HG02840 (cell line): ENCODE data around the gene PHF1.
"Not testable (repeated sequence)": the region's sequence is repeated elsewhere in the genome, so short reads cannot be mapped to it uniquely, and the experiment has no call there.

Experiments
- ATAC-seq: cut with Tn5 transposase; IDR thresholded peaks from one replicate; pipeline ENCODE4 v1.9.1; 2021; ENCODE audit warnings: mild to moderate bottlenecking, moderate library complexity, moderate number of reproducible peaks; ENCODE audit not compliant: unreplicated experiment, low FRiP score

PHF1 gene

DNA sequence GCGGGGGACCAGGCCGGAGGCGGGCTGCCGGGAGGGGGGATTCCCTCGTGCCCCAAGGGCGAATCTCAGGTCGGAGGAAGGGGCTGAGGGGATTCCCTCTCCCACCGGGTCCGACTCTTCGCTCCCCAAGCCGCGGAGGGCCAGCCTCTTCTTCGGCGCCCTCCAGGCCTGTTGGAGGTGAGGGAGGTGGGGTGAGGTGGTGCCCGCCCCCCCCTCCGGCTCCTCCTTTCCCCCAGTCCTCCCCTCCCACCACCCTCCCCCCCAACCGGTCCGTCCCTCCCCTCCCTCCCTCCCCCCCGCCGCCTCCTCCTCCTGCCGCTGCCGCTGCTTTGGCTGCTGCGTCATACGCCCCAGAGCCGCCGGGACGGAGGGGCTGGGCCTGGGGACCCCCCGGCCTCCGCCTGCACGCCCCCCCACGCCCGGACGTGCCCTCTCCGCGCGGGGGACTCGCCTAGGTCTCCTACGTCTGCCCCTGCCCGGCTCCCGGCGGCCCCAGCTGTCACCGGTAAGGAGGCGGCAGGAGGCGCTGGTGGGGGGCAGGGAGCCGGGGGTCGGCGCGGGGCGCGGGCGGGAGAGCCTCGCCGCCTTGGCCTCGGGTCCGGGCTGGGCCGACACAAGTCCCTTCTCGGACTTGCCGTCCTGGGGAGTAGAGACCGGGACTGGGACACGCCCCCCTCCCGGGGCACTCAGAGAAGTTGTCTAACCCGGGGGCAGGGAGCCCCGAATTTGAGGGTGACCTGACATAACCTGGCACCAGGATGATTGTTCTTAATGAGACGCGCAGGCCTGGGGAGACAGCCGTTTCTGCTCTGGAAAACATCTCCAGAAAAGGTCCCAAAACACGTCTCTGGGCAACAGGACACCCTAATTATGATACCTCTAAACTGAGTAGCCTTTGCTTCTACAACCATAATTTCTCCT, at the start of gene PHF1:
Gene PHF1 (plus strand): TSS at position 304 of the 921 bp plus-strand sequence. CDS start 1,250 bp downstream, outside the sequence.
- ATAC-seq = peak; percentile 43

- not testable (repeated sequence) for ATAC-seq
Observed at GRCh38 chr6:33363486-33363885, 47.3 kb upstream of the PHF1 start.

GRCh38 chr6:33364475-33365205, 46.2 kb upstream of the PHF1 start:
- not testable (repeated sequence) for ATAC-seq

DNA sequence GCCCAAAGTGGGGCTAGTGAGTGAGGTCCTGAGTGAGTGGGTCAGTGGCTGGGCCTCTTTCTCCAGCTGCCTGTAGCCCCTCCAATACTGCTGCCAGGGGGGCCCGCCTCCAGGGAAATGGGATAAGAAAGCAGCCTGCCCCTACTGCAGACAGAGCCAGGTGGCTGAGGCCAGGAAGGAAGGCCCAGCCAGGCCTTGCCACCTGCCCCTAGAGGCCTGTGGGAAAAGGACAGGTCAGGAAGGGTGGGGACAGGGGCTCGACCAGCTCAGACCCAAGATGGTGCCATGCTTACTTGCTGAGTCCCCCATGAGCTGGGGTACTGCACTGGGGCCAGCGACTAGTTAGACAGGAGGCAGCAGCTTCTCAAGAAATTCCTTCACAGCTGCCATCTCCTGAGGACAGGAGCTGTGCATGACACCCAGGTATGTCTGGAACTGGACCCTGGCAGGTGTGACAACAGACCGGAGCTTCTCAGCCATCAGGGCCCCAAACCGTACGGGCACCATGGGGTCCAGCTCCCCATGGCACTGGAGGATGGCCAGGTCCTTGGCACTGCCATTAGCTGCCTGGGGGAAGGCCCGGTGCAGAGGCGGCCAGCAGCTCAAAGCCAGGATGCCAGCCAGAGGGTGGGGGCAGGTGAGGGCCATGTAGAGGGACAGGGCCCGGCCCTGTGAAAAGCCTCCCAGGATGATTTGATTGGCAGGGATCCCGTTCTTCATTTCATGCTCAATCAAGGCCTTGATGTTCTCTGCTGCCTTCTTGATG, 45.4 kb upstream of the PHF1 start:
- ATAC-seq = not testable (repeated sequence)

GRCh38 chr6:33367009-33367714, 43.7 kb upstream of the PHF1 start:
- no peak for ATAC-seq

DNA sequence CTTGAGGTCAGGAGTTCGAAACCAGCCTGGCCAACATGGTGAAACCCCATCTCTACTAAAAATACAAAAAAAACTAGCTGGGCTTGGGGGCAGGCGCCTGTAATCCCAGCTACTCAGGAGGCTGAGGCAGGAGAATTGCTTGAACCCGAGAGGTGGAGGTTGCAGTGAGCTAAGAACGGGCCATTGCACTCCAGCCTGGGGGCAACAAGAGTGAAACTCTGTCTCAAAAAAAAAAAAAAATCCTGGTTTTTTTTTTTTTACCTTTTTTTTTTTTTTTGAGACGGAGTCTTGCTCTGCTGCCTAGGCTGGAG, 43.1 kb upstream of the PHF1 start:
- not testable (repeated sequence) for ATAC-seq

DNA sequence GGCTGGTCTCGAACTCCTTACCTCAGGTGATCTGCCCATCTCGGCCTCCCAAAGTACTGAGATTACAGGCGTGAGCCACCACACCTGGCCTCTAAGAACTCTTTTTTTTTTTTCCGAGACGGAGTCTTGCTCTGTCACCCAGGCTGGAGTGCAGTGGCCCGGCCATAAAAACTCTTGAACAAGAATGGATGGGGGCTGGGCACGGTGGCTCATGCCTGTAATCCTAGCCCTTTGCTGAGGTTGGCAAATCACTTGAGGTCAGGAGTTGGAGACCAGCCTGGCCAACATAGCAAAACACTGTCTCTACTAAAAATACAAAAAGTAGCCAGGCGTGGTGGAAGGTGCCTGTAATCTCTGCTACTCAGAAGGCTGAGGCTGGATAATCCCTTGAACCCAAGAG, 38.9 kb upstream of the PHF1 start:
- ATAC-seq = not testable (repeated sequence)

DNA sequence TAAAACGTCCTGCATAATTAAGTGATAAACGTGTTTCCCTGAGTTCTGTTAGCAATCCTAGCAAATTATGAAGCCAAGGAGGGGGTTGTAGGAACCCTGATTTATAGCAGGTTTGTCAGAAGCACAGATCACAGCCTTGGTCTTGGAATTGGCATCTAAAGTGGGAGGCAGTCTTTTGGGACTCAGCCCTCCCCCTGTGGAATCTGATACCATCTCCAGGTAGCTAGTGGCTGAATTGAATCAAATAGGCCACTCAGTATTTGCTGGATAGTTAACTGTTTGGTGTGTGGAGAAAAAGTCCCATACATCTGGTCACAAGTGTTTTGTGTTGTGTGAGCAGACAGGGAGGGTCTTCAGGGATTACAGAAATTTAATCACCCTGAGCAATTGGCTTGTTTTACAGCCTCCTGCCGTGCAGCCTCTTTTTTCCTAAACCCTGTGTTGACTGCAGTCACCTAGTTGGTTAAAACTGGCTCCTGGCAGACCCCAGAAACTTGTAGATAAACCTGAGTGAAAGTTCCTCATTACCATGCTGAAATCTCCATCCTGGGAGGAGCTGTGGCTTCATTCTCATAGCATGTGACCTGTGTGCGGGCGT, 38.2 kb upstream of the PHF1 start:
- ATAC-seq = no peak

DNA sequence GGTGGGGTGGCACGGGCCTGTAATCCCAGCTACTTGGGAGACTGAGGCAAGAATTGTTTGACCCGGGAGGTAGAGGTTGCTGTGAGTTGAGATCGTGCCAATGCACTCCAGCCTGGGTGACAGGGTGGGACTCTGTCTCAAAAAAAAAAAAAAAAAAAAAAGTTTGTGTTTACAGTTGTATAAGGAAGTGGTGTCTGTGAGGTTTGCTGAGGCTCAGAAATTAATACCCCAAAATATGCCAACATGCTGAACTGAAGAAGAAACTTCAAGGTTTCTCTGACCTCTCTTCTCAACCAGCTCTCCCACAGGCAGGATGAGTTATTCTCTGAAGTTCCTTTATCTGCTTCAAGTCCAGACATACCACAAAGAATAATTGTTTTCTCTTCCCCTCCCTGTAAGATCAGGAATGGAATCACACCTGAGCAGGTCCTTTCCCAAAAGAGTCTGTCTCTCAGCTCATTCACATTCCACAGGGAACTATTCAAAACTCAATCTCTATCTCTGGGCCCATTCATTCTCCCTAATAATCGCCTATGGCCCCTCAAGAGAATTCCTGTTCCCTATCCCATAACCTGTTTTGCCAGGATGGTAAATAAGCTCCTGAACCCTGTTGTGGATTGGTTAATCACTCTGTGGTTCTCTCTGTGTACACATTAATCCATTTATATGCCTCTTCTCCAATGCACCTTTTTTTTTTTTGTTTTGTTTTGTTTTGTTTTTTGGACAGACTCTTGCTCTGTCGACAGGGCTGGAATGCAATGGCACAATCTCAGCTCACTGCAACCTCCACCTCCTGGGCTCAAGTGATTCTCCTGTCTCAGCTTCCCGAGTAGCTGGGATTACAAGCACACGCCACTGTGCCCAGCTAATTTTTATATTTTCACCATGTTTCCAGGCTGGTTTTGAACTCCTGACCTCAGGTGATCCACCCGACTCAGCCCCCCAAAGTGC, 36.6 kb upstream of the PHF1 start:
- ATAC-seq = no peak

- ATAC-seq = no peak
Observed at GRCh38 chr6:33375143-33375671, 35.6 kb upstream of the PHF1 start.

DNA sequence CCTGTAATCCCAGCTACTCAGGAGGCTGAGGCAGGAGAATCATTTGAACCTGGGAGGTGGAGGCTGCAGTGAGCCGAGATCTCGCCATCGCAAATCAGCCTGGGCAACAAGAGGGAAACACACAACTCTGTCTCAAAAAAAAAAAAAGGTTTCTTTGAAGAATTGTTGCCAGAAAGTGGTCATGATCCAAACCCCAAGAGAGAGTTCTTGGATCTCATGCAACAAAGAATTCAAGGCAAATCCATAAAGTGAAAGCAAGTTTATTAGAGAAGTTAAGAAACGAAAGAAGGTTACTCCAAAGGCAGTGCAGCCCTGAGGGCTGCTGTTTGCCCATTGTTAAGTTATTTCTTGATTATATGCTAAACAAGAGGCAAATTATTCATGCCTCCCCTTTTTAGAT, 33.6 kb upstream of the PHF1 start:
- no peak for ATAC-seq

DNA sequence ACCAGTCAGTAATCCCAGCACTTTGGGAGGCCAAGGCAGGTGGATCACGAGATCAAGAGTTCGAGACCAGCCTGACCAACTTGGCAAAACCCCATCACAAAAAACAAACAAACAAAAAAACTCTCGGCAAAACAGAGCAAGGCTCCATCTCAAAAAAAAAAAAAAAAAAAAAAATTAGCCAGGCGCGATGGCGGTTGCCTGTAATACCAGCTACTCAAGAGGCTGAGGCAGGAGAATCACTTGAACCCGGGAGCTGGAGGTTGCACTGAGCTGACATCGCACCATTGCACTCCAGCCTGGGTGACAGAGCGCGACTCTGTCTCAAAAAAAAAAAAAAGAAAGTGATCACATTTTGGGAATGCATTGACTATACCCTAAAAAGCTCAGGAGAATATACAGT, 31.6 kb upstream of the PHF1 start:
- ATAC-seq = not testable (repeated sequence)

DNA sequence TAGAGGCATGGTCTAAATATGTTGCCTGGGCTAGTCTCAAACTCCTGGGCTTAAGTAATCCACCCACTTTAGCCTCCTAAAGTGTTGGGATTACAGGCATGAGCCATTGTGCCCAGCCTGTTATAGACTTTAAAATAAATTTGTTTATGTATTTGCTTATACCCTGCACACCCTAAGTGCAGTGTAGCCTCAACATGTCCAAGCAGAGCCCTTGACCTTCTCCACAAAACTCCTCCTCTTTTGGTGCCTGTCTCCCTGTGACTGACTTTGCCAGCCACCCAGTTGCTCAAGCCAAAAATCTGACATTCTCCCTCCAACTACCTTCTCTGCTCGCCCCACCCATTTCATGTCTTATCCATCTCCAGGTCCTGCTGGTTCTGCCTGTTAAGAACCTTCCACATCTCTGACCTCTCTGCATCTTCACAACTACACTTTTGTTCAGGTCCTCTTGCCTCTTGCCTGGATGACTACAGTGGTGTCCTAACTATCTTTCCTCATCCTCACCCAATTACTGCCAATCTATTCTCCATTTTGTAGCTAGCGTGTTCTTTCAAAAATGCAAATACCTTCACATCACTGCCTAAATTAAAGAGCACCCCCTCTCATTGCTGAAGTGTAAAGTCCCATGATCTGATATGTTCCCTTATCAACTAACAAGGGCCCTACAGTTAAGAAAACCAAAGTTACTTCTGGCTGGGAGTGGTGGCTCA, 30.4 kb upstream of the PHF1 start:
- ATAC-seq = no peak

DNA sequence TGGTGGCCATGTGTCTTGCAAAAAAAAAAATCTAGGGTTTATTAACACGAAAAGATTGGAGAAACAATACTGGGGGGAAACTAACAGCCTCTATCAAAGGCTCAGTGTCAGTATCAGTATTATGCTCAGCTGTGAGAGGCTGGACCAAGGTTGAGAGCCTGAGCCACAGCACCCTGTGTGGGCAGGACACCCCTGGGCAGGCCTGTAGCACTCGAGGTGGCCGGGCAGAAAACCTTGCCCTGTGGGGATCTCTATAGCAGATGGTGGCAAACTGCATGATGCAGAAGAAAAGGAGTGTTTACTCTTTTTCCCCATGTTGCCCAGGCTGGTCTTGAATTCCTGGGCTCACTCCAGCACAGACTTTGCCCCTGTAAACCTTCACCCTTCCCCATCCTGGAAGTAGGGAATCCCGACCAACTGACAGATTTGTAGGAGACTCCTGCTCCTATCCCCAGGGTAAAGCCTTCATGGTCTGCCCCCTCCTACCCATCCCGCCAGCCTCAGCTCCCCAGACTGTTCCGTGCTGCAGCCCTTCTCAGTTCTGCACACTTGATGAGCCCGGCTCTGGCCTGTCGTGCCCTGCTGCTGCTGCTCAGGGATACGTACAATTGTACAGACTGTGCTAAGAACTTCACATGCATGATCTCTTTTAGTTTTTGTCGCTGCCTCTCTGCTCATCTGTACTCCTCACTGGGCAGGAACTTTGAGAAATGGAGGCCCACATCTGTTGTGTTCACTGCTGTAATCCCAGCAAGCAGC, 27.2 kb upstream of the PHF1 start:
- ATAC-seq = no peak

DNA sequence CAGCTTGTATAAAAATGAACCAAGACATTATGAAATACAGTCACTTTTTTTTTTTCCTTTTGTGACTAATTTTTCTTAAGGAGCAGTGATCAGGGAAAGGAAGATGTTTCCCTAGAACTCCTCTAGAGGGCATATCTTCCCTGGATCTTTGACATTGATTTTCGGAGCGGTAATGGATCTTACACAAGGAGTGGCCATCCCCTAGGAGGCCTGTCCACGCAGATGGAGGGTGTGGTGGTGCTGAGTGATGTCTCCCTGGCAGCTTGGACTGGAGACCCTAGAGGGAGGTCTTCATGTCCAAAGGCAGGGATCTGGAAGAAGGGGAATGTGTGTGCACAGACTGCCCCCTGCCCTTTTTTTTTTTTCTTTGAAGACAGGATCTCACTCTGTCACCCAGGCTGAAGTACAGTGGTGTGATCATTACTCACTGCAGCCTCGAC, 26.2 kb upstream of the PHF1 start:
- no peak for ATAC-seq

DNA sequence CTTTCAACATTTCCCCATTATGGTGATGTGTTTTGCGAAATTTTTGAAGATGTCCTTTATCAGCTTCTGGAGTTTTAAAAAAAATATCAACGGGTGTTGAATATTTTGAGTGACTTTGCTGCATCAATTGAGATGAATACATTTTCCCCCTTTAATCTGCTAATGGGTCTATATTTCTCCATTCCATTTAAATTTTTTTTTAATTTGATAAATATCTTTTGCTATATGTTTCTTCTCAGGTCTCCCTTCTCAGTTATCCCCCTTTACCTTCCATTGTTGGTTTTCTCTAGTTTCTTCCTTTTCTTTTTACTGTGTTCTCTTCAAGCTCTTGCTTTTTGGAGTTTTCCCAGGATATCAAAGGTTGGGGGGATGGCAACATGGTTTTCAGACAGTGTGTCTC, 20.6 kb upstream of the PHF1 start:
- no peak for ATAC-seq

DNA sequence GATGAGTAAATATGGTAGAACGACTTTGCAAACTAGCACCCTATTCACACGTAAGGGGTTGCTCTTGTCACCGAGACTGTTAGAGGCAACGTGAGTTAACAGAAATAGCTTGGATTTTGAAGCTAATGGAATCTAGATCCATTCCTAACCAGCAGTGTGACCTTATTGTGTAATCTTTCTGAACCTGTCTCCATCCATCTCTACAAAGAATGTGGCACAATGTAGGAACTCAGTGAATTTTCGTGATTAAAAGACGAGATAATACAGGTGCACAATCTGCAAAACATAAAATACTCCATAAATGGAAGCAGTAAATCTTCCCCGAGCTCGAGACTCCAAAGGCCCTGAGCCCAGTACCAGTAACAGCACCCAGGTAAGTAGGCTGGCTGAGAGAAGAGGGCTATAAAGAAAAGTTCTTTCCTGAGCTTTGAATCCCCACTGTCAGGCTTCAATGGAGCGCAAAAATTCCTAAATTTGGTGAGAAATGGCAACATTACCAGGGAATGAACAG, 20.0 kb upstream of the PHF1 start:
- ATAC-seq = no peak
